Measurements from ENCODE around the gene PCNX3. TPM values are rescaled to one million over a fixed set of nuclear protein-coding genes. Genes with fewer than 3 reads are reported as not detected.

Gene PCNX3
- total RNA-seq, 1 donor from 2014 or later = 61.8 TPM

DNA sequence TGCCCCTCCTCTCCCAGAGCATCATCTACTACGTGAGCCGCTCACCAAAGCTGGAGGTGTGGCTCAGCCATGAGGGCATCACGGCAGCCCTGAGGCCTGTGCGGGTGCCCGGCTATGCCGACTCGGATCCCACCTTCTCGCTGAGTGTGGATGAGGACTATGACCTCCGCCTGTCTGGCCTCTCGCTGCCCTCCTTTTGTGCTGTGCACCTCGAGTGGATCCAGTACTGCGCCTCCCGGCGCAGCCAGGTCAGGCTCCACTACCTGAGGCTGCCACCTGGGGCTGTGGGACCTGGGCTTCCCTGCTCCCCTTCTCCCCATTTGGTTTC lies 18.5 kb downstream of the PCNX3 start:
- H3K27ac Mint-ChIP-seq = no peak overlapping the region
- peaks cover 14% of the 10 kb centered on the region for H3K36me3 Mint-ChIP-seq
- TF ChIP-seq, protein P1, sequence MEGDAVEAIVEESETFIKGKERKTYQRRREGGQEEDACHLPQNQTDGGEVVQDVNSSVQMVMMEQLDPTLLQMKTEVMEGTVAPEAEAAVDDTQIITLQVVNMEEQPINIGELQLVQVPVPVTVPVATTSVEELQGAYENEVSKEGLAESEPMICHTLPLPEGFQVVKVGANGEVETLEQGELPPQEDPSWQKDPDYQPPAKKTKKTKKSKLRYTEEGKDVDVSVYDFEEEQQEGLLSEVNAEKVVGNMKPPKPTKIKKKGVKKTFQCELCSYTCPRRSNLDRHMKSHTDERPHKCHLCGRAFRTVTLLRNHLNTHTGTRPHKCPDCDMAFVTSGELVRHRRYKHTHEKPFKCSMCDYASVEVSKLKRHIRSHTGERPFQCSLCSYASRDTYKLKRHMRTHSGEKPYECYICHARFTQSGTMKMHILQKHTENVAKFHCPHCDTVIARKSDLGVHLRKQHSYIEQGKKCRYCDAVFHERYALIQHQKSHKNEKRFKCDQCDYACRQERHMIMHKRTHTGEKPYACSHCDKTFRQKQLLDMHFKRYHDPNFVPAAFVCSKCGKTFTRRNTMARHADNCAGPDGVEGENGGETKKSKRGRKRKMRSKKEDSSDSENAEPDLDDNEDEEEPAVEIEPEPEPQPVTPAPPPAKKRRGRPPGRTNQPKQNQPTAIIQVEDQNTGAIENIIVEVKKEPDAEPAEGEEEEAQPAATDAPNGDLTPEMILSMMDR (IDR thresholded peaks at IDR 0.05; ENCODE audit: unreplicated experiment) = no peak
- no peak overlapping the region for H3K4me3 Mint-ChIP-seq
- no peak for DNase-seq (ENCODE audit: low spot score in 2 of 2, unreplicated experiment in 2 of 2)
- H3K4me1 Mint-ChIP-seq = peaks cover 10% of the 10 kb centered on the region
- no peaks in the 10 kb centered on the region for H3K27me3 Mint-ChIP-seq (ENCODE audit: low read depth)
- H3K9me3 Mint-ChIP-seq = no peaks in the 10 kb centered on the region

DNA sequence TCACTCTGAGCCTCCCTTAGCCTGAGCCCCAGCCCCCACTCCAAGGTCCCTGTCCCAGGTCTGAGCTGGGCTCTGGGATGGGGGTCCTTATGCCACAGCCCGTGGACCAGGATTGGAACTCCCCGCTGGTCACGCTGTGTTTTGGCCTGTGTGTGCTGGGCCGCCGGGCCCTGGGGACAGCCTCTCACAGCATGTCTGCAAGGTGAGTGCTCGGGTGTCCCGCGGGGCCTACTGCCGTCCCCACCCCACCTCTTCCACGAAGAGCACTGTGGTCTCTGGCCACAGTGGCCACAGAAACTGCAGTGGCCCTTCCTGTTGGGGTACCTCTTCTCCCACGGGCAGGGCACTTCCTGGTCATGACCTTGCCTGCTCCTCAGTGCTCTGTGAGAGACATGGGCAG lies 18.9 kb downstream of the PCNX3 start:
- Mint-ChIP-seq H3K27me3 (ENCODE audit: low read depth) (no peaks in the 10 kb centered on the region), H3K9me3 (no peaks in the 10 kb centered on the region), H3K4me3 (no peak overlapping the region), H3K36me3 (peaks cover 12% of the 10 kb centered on the region), H3K4me1 (peaks cover 10% of the 10 kb centered on the region), H3K27ac (no peak overlapping the region)
- TF ChIP-seq, protein P1 (IDR thresholded peaks at IDR 0.05; ENCODE audit: unreplicated experiment) = no peak
- no peak for DNase-seq (ENCODE audit: low spot score in 2 of 2, unreplicated experiment in 2 of 2)

DNA sequence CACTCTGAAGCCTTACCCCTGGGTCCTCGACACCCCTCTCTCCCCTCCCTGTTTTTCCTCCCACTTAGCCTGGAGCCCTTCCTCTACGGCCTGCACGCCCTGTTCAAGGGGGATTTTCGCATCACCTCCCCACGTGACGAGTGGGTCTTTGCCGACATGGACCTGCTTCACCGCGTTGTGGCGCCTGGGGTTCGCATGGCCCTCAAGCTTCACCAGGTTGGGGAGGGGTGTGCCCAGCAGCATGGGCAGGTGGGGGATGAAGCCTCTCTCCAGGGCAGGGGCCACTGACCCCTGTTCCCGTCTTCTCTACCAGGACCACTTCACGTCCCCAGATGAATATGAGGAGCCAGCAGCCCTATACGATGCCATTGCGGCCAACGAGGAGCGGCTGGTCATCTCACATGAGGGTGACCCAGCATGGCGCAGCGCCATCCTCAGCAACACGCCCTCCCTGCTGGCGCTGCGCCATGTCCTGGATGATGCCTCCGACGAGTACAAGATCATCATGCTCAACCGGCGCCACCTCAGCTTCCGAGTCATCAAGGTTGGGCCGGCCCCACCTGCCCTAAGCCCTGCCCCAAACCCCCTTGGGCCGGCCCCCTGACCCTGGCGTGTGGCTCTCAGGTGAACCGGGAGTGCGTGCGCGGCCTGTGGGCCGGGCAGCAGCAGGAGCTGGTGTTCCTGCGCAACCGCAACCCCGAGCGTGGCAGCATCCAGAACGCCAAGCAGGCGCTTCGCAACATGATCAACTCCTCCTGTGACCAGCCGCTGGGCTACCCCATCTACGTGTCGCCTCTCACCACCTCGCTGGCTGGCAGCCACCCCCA lies 19.5 kb downstream of the PCNX3 start:
- no peak overlapping the region for H3K4me3 Mint-ChIP-seq
- no peaks in the 10 kb centered on the region for H3K9me3 Mint-ChIP-seq
- H3K4me1 Mint-ChIP-seq = peaks cover 10% of the 10 kb centered on the region

DNA sequence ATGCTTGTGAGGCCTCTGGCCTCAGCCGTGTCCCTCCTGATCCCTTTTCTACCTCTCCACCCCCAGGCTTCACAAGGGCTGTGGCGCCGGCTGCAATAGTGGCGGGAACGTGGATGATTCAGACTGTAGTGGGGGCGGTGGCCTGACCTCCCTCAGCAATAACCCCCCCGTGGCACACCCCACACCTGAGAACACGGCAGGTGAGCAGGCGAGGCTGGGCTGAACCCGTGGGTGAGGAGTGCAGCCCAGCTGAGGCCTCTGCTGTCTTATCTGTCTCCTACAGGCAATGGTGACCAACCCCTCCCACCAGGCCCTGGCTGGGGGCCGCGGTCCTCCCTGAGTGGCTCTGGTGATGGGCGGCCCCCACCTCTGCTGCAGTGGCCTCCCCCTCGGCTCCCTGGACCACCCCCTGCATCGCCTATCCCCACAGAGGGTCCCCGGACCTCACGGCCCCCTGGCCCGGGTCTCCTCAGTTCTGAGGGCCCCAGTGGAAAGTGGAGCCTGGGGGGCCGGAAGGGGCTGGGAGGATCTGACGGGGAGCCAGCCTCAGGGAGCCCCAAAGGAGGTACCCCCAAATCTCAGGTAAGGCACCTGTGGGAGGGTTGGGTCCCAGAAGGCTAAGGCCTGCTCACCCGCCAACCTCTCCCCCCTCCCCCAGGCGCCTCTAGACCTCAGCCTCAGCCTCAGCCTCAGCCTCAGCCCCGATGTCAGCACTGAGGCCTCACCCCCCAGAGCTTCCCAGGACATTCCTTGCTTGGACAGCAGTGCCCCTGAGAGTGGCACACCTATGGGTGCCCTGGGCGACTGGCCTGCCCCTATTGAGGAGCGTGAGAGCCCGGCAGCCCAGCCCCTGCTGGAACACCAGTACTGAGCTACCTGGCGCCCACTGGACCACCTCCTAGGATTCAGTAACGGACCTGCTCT lies 20.8 kb downstream of the PCNX3 start:
- H3K9me3 Mint-ChIP-seq = no peaks in the 10 kb centered on the region
- no peaks in the 10 kb centered on the region for H3K27me3 Mint-ChIP-seq (ENCODE audit: low read depth)
- peaks cover 12% of the 10 kb centered on the region for H3K36me3 Mint-ChIP-seq
- no peak for DNase-seq (ENCODE audit: low spot score in 2 of 2, unreplicated experiment in 2 of 2)
- H3K4me3 Mint-ChIP-seq = peak overlapping the region; percentile 33
- H3K4me1 Mint-ChIP-seq = peaks cover 10% of the 10 kb centered on the region
- H3K27ac Mint-ChIP-seq = no peak overlapping the region
- TF ChIP-seq, protein P1 (IDR thresholded peaks at IDR 0.05; ENCODE audit: unreplicated experiment) = no peak

More for the DNA sequence above, 19.5 kb downstream of the PCNX3 start:
- TF ChIP-seq, protein P1 (IDR thresholded peaks at IDR 0.05; ENCODE audit: unreplicated experiment) = no peak
- H3K27me3 Mint-ChIP-seq (ENCODE audit: low read depth) = no peaks in the 10 kb centered on the region
- DNase-seq (ENCODE audit: low spot score in 2 of 2, unreplicated experiment in 2 of 2) = no peak
- H3K27ac Mint-ChIP-seq = no peak overlapping the region
- peaks cover 12% of the 10 kb centered on the region for H3K36me3 Mint-ChIP-seq

DNA sequence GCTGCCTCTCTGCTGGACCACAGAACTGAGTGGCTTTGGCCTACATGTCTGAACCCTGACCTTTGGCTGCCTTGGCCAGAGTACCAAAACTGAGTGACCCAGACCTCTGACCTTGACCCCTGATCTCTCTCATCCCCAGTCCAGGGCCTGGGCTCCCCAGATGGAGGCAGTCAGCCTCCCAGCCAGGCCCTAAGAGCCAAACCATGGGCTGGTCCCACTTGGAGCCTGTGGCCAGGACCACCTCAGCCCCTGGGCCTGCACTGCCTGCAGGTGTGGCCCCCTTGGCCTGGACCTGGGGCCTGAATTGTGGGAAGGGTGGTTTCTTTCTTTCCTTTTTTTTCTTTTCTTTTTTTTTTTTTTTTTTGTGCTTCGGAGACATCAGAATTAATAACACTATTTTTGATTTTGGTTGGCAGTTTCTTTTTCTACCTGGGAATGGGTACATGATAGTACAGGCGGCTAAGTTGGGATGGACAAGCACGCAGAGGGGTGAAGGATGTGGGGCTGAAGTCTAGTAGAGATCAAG lies 21.5 kb downstream of the PCNX3 start:
- Mint-ChIP-seq H3K9me3 (no peaks in the 10 kb centered on the region), H3K27ac (no peak overlapping the region), H3K36me3 (peaks cover 9% of the 10 kb centered on the region), H3K27me3 (ENCODE audit: low read depth) (peaks cover 2% of the 10 kb centered on the region), H3K4me3 (peak overlapping the region; percentile 33), H3K4me1 (peaks cover 13% of the 10 kb centered on the region)
- TF ChIP-seq, protein P1 (IDR thresholded peaks at IDR 0.05; ENCODE audit: unreplicated experiment) = no peak
- no peak for DNase-seq (ENCODE audit: low spot score in 2 of 2, unreplicated experiment in 2 of 2)

Data from mesothelial cell of epicardium (in vitro differentiated cells).